Right lung (tissue), 5 donors: ENCODE measurements around the gene CRTC3. TPM values are rescaled to one million over a fixed set of nuclear protein-coding genes. Genes with fewer than 3 reads are reported as not detected.

Experiments used
- DNase-seq, 2 donors: peaks; one replicate each; pipeline ENCODE4 v3.0.0-alpha.2; 2013
- polyA plus RNA-seq, 5 donors: library from polyadenylated mRNA; unstranded; fragments of 120-200 nt; gene quantifications; one replicate each; pipeline versions ENCODE4 v1.2.1 to v1.2.3, GENCODE V29; 2013; ENCODE audit warnings: inconsistent platforms in 1 of 5, low replicate concordance in 1 of 5; ENCODE audit not compliant: insufficient read length in 5 of 5, insufficient read depth in 1 of 5

CRTC3 gene
- polyA plus RNA-seq, 5 donors: 32.1 to 39.6 (median 37.7) TPM

- DNase-seq: no peak
Measured at GRCh38 chr15:90562669-90563068, 32.9 kb downstream of the CRTC3 start.

- no peak for DNase-seq
Measured at GRCh38 chr15:90563463-90563862, 33.7 kb downstream of the CRTC3 start.

- no peak for DNase-seq
Measured at GRCh38 chr15:90564051-90564450, 34.3 kb downstream of the CRTC3 start.

GRCh38 chr15:90564590-90564989 lies 34.9 kb downstream of the CRTC3 start:
- DNase-seq: no peak

GRCh38 chr15:90565866-90566265 lies 36.1 kb downstream of the CRTC3 start:
- no peak for DNase-seq

GRCh38 chr15:90570643-90571042 lies 40.9 kb downstream of the CRTC3 start:
- no peak for DNase-seq

- no peak for DNase-seq
Measured at GRCh38 chr15:90571063-90571541, 41.4 kb downstream of the CRTC3 start.

- no peak for DNase-seq
Measured at GRCh38 chr15:90572893-90573292, 43.2 kb downstream of the CRTC3 start.

GRCh38 chr15:90576711-90577389 lies 47.1 kb downstream of the CRTC3 start:
- no peak for DNase-seq

- no peak for DNase-seq
Measured at GRCh38 chr15:90579213-90579612, 49.5 kb downstream of the CRTC3 start.

GRCh38 chr15:90580099-90580498 lies 50.4 kb downstream of the CRTC3 start:
- no peak for DNase-seq

GRCh38 chr15:90580541-90580940 lies 50.8 kb downstream of the CRTC3 start:
- no peak for DNase-seq

- no peak for DNase-seq
Measured at GRCh38 chr15:90580946-90581345, 51.2 kb downstream of the CRTC3 start.

GRCh38 chr15:90581771-90582352 lies 52.1 kb downstream of the CRTC3 start:
- DNase-seq: no peak

- no peak for DNase-seq
Measured at GRCh38 chr15:90582553-90582952, 52.8 kb downstream of the CRTC3 start.

- DNase-seq: no peak
Measured at GRCh38 chr15:90583471-90584252, 53.9 kb downstream of the CRTC3 start.

- no peak for DNase-seq
Measured at GRCh38 chr15:90584841-90585240, 55.1 kb downstream of the CRTC3 start.

GRCh38 chr15:90585863-90586262 lies 56.1 kb downstream of the CRTC3 start:
- no peak for DNase-seq

- DNase-seq: no peak
Measured at GRCh38 chr15:90586948-90587347, 57.2 kb downstream of the CRTC3 start.

GRCh38 chr15:90588427-90588826 lies 58.7 kb downstream of the CRTC3 start:
- DNase-seq: no peak

GRCh38 chr15:90591524-90591923 lies 61.8 kb downstream of the CRTC3 start:
- DNase-seq: no peak

- peak; percentile 56 to 70 for DNase-seq
Measured at GRCh38 chr15:90592131-90592881, 62.6 kb downstream of the CRTC3 start.
